ENCODE results near the gene F11R.
"Not testable (repeated sequence)": the region's sequence is repeated elsewhere in the genome, so short reads cannot be mapped to it uniquely, and the experiment has no call there.

Gene F11R

GRCh38 chr1:161020509-161021164 is at the start of gene F11R:
F11R (minus strand) TSS chr1:161021152; CDS start chr1:161021073, 79 bp downstream.
- DNase-seq (ENCODE audit: low read depth in 4 of 4, low spot score in 1 of 4): no peak

DNA sequence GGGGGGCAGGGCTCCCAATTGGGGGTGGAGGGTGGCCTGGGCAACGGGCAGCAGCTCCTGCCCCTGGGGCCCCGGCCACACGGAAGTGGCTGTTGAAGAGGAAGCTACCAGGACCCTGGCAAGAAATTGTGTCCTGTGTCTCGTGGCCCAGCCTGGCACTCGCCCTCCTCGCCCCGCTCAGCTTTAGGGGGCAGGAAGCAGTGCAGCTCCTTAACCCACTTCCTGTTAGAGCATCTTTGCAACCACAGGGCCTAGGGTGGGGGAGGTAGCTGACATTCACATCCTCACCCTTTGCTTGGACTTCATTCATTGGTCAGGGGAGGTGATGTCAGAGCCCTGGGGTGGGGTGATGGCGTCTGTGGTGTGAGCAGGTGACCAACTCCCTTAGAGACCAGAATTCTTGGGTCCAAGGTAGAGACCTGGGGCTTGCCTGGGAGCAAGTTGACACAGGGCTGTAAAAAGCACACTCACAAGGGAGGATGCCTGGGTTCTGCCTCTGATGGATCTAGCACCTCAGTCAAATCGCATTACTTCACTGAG is 48.8 kb upstream of the F11R start, which contains the start of gene ARHGAP30:
ARHGAP30 (minus strand) TSS at position 161 of the 540 bp plus-strand sequence. CDS start 267 bp downstream, outside the sequence.
- DNase-seq (ENCODE audit: low read depth in 4 of 4, low spot score in 1 of 4): peak in 2 of 4 experiments; percentile 64 to 79

- DNase-seq (ENCODE audit: low read depth in 4 of 4, low spot score in 1 of 4): no peak
These were observed 48.3 kb upstream of the F11R start for GRCh38 chr1:161069241-161069640.

GRCh38 chr1:161068306-161069234 is 47.6 kb upstream of the F11R start:
- DNase-seq (ENCODE audit: low read depth in 4 of 4, low spot score in 1 of 4): peak in 3 of 4 experiments; percentile 47 to 78 (median 65)

DNA sequence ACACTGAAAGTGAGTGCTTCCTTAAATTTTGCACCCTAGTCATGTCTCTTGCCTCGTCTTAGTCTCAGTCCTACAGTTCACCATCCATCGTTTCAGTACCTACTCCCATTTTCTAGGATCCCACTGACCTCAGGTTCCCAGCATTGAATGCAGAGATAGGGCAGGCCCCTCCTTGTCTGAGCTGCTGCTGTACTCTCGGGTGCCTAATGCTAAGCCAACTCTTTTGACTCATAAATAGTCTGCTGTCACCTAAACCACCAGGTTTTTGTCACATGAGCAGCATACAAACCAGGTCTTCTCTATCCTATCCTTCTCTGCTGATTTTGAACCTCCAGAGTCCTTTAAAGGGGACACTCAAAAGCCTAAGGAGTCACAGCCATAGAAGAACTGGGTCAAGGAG is 45.7 kb upstream of the F11R start:
- no peak for DNase-seq (ENCODE audit: low read depth in 4 of 4, low spot score in 1 of 4)

DNA sequence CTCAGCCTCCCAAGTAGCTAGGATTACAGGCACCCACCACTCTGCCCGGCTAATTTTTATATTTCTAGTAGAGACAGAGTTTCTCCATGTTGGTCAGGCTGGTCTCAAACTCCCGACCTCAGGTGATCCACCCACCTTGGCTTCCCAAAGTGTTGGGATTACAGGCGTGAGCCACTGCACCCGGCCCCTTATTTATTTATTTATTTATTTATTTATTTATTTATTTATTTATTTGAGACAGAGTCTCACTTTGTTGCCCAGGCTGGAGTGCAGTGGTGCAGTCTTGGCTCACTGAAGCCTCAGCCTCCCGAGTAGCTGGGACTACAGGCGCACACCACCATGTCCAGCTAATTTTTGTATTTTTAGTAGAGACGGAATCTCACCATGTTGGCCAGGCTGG is 44.7 kb upstream of the F11R start:
- not testable (repeated sequence) for DNase-seq (ENCODE audit: low read depth in 4 of 4, low spot score in 1 of 4)

DNA sequence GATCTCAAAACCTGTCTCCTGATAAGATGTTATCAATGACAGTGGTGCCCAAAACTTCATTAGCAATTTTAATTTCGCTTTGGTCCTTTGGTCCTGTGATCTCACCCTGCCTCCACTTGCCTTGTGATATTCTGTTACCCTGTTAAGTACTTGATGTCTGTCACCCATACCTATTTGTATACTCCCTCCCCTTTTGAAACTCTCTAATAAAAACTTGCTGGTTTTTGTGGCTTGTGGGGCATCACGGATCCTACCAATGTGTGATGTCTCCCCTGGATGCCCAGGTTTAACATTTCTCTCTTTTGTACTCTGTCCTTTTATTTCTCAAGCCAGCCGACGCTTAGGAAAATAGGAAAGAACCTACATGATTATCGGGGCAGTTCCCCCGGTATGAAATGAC is 43.0 kb upstream of the F11R start:
- DNase-seq (ENCODE audit: low read depth in 4 of 4, low spot score in 1 of 4): not testable (repeated sequence)

GRCh38 chr1:161061419-161061818 is 40.5 kb upstream of the F11R start:
- DNase-seq (ENCODE audit: low read depth in 4 of 4, low spot score in 1 of 4): no peak

DNA sequence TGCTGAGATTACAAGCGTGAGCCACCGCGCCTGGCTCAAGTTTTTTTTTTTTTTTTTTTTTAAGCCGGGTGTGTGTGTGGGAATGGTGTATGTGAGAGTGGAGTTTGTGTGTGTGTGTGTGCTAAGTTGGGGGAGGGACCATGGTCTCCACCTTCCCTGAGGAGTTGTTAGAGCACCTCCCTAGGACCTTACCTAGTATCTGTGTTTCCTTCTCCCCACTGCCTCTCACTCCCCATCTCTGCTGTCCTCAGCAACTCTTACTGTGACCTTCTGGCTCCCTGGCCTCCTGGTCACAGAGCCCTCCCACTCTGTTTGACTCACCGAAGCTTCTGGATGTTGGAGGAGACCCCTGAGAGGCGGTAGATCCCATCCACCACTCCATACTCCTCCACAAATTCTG is 38.3 kb upstream of the F11R start:
- DNase-seq (ENCODE audit: low read depth in 4 of 4, low spot score in 1 of 4): no peak

- no peak for DNase-seq (ENCODE audit: low read depth in 4 of 4, low spot score in 1 of 4)
These were observed 33.9 kb upstream of the F11R start for GRCh38 chr1:161054805-161055204.

GRCh38 chr1:161054232-161054631 is 33.3 kb upstream of the F11R start:
- no peak for DNase-seq (ENCODE audit: low read depth in 4 of 4, low spot score in 1 of 4)

DNA sequence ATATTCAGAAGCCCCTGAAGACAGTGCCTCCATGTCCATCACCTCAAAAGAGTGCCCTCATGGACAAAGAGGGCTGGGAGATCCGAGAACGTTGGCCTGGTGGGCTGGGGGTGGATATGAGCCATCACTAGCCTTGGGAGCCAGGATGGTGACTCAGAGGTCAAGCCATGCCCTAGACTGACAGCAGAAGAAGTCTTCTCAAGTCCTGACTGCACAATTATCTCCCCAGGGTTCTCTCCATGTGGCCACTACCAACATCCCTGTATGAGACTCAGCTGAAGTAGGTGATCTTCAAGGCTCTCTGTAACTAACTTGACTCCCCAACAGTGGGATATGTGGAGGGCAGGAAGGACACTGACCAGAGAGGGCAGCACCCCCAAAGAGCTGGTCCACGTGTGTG is 31.9 kb upstream of the F11R start:
- no peak for DNase-seq (ENCODE audit: low read depth in 4 of 4, low spot score in 1 of 4)

- DNase-seq (ENCODE audit: low read depth in 4 of 4, low spot score in 1 of 4): no peak
These were observed 30.3 kb upstream of the F11R start for GRCh38 chr1:161051219-161051618.

GRCh38 chr1:161048949-161049722 is 28.2 kb upstream of the F11R start:
- DNase-seq (ENCODE audit: low read depth in 4 of 4, low spot score in 1 of 4): no peak

DNA sequence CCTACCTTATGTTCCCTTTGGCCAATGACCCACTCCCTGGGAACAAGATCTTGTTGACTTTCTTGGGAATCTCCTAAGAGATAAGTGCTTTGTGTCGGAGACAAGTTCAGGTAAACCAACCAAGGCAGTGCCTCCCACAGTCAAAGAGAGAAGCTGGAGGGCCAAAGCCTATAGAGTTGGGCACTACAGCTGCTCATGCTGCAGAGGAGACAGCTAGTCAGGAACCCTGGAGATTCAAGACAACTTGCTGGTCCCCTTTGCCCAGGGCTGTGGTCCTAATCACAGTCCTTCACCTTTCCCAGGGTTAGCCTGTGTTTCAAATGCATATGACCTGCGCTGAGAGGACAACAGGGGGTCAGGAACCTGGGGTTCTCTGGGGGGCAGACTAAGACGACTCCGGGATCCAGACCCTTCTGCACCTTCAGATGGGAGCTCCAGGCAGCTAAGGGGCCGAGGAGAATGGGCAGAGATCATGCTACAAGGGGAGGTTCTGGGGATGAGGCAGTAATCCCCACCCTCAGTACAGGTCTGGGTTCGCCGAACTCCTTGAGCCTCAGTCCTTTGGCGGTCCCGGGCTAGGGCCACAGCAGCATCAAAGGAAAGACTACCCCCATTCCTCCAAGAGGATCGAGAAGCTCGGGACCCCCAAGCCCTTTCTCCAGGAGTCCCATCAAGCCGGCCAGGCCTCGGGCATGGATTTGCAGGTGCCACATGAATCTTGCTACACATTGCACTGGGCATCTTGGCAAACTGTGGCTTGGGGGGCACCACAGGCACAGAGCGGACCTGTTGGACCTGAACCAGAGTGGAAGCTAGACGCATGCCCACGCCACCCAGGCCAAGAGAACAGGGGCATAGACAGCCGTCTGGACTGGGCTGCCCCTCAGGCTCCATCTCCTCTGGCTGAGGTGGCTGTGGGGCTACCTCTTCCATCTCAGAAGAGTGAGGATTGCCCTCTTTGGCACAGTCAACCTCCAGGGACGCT is 26.8 kb upstream of the F11R start:
- no peak for DNase-seq (ENCODE audit: low read depth in 4 of 4, low spot score in 1 of 4)

- no peak for DNase-seq (ENCODE audit: low read depth in 4 of 4, low spot score in 1 of 4)
These were observed 25.8 kb upstream of the F11R start for GRCh38 chr1:161046605-161047228.

GRCh38 chr1:161045736-161046604 is 25.0 kb upstream of the F11R start, which contains the start of gene USF1:
USF1 (minus strand) TSS chr1:161045977; CDS start chr1:161043275, 2,702 bp downstream.
- peak; percentile 67 to 88 (median 82) for DNase-seq (ENCODE audit: low read depth in 4 of 4, low spot score in 1 of 4)

All from stimulated activated CD4-positive, alpha-beta T cell treated with anti-CD3 and anti-CD28 coated beads, Interleukin-1b, Interleukin-23, amount 100 ng/mL, for 24 hours (primary cell).